Activated naive CD4-positive, alpha-beta T cell treated with anti-CD3 and anti-CD28 coated beads, Interleukin-2, amount 50 U/mL, for 24 hours (primary cell): ENCODE results near the gene FERD3L.

Experiments used
- H3K27ac Mint-ChIP-seq: one replicate; pipeline ENCODE4 v1.8.0; 2021; ENCODE audit warnings: mild to moderate bottlenecking, mixed read lengths
- H3K27me3 Mint-ChIP-seq: one replicate; pipeline ENCODE4 v1.8.0; 2021; ENCODE audit warnings: mixed read lengths
- H3K36me3 Mint-ChIP-seq: one replicate; pipeline ENCODE4 v1.8.0; 2021; ENCODE audit warnings: mixed read lengths
- H3K4me1 Mint-ChIP-seq: one replicate; pipeline ENCODE4 v1.8.0; 2021; ENCODE audit warnings: mixed read lengths
- H3K4me3 Mint-ChIP-seq: one replicate; pipeline ENCODE4 v1.8.0; 2021; ENCODE audit warnings: mild to moderate bottlenecking, mixed read lengths
- H3K9me3 Mint-ChIP-seq: one replicate; pipeline ENCODE4 v1.8.0; 2021; ENCODE audit warnings: mixed read lengths

The FERD3L gene

DNA sequence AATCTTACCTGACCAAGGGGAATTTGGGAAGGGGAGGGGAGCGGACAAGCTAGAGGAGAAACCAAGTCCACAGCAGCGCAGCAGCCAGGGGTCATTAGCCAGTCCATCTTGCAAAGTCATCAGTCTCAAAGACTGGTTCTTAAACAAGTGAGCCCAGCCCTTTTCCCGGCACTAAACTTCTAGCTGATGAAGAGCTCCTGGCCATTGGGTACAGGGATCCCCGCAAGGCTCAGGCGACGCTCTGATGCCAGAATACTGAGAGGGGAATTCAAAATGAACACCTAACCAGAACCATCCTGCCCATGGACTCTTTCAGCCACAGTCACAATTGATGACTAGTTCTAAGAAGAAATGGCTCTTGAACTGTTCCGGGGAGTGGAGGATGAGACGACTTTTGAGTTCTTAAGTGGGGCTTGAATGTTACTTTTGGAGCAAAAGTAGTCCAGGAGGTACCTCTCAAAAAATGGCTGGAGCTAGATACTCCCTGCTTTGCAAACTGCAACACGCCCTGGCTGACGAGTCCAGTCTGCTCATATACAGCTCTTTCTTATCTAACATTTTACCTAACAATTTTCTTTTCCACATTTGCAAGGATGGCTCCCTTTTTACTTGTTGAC, 25.2 kb downstream of the FERD3L start:
- Mint-ChIP-seq H3K27ac (no peak overlapping the region), H3K4me1 (peaks cover 4% of the 10 kb centered on the region), H3K4me3 (no peak overlapping the region), H3K27me3 (peaks cover 30% of the 10 kb centered on the region), H3K9me3 (no peaks in the 10 kb centered on the region), H3K36me3 (no peaks in the 10 kb centered on the region)

DNA sequence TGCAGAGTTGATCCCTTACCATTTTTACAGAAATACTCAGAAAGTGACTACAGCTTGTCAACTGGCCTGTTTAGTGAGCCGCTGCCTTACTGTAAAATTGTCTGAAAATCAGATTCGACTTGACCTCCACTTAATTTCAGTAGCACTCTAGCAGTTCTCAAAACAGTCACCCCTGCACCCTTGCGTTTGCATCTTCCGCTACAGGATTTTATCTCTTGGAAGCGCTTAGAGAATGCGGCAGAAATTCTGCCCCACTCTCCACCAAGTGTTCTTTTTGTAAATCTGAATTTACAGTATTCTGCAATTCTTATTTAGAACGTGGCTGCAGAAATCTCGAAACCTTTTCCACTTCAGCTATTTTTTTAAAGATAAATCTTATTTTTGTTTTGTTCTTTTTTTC, 25.8 kb downstream of the FERD3L start:
- no peak overlapping the region for H3K4me3 Mint-ChIP-seq
- H3K27ac Mint-ChIP-seq: no peak overlapping the region
- peaks cover 35% of the 10 kb centered on the region for H3K27me3 Mint-ChIP-seq
- H3K4me1 Mint-ChIP-seq: peaks cover 4% of the 10 kb centered on the region
- no peaks in the 10 kb centered on the region for H3K9me3 Mint-ChIP-seq
- no peaks in the 10 kb centered on the region for H3K36me3 Mint-ChIP-seq

DNA sequence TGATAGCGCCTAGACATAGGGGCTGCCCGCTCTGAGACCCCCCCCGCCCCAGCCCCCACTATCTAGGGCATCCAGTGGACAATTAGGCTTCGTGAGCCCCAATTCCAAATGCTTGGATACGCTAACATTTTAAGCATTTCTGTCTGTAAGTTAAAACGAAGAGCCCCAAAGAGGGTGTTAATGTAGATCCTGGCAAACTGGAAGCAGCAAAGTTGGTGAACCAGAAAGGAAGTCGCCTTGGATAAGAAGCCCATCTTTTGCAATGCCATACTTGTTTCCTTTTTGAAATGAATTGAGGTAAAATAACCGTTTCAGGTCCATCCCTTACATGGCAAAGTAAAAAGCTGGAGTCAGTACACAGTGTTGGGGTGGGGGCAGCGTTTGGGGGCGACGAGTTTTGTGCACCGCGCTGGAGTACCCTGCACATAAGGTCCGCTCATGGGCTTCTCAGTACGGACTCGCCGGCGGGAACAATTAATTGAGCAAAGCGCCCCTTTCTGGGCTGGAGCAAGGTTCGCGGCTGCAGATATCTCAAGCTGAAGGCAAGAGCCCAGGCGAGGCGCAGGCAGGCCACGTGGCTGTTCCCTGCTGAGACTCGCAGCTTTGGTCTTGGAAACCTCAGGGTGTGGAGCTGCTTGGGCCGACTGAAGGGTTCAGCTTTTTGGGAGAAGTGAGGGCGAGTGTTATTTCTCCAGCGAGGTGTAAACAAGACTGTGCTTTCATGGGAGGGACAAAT, 26.4 kb downstream of the FERD3L start:
- Mint-ChIP-seq H3K27ac (no peak overlapping the region), H3K27me3 (peaks cover 36% of the 10 kb centered on the region), H3K36me3 (no peaks in the 10 kb centered on the region), H3K4me3 (no peak overlapping the region), H3K4me1 (peaks cover 4% of the 10 kb centered on the region), H3K9me3 (no peaks in the 10 kb centered on the region)

DNA sequence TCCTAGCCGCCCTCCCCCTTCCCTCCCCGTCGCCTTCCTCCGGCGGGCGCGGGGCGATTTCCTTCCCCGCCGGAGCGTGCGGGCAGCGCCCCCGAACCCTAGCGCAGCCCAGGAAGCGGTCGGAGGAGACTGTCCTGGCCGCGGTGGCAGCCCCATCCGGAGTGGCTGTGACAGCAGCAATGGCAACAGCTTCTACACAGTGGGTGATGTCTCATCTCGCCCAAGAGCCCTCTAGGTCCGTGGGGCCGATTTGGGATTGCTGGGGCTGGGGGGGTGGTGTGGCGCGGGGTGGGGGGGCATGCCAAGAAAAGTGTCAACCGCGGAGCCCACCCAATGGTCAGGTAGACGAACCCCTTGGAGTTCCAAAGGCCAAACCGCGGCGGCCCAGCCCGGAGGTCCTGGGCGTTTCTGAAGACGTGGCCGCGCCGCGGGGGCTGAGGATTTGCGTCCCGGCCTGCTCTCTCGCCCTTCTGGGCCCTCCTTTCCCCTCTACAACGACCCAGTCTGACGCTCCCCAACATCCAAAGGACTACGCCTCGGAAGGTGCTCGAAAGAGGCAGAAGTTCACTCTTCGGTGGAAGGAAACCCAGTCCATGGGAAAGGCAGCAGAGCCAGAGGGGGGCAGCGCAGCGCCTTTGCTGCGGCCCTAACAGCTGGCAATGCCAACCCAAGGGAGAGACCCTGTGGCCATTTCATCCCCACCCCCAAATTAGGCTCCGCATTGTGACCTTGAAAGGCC, 27.2 kb downstream of the FERD3L start:
- H3K27ac Mint-ChIP-seq: no peak overlapping the region
- H3K4me1 Mint-ChIP-seq: peaks cover 4% of the 10 kb centered on the region
- H3K9me3 Mint-ChIP-seq: no peaks in the 10 kb centered on the region
- H3K36me3 Mint-ChIP-seq: no peaks in the 10 kb centered on the region
- H3K27me3 Mint-ChIP-seq: peaks cover 37% of the 10 kb centered on the region
- no peak overlapping the region for H3K4me3 Mint-ChIP-seq

DNA sequence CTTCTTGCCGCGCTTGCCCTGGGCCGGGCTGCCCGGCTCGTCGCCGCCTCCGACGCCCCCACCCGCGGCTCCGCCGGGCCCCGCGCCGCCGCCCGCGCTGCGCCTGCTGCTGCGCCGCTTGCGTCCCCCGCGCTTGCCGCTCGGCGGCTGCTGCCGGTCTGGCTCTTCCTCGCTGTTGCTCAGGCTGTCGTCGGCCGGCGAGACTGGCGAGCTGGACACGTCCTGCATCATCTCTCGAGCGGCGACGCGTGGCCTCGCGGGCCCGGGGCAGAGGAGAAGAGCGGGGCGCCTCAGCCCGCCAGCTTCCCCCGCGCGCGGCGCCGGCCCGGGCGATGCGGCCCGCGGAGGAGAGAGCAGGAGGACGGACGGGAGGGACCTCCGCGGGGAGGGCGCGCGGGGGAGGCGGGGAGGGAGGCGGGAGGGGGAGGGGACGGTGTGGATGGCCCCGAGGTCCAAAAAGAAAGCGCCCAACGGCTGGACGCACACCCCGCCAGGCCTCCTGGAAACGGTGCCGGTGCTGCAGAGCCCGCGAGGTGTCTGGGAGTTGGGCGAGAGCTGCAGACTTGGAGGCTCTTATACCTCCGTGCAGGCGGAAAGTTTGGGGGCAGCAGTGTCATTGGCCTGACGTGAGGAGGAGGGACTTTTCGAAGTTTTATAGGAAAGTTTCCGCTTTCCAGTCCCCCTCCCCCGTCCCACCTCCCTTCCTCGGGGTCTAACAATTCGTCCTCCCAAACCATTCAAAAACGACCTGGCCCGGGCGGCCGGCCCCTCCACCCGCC, 27.9 kb downstream of the FERD3L start, which contains the start of gene TWIST1:
TSS of gene TWIST1 (minus strand) at position 546 of the 779 bp plus-strand sequence. CDS start at position 231, 315 bp downstream.
- no peak within 1 kb of the TSS for H3K27ac Mint-ChIP-seq
- no peak within 1 kb of the TSS for H3K4me3 Mint-ChIP-seq
- no peaks in the 10 kb centered on the region for H3K36me3 Mint-ChIP-seq
- peaks cover 33% of the 10 kb centered on the region for H3K27me3 Mint-ChIP-seq
- peaks cover 4% of the 10 kb centered on the region for H3K4me1 Mint-ChIP-seq
- H3K9me3 Mint-ChIP-seq: no peaks in the 10 kb centered on the region

DNA sequence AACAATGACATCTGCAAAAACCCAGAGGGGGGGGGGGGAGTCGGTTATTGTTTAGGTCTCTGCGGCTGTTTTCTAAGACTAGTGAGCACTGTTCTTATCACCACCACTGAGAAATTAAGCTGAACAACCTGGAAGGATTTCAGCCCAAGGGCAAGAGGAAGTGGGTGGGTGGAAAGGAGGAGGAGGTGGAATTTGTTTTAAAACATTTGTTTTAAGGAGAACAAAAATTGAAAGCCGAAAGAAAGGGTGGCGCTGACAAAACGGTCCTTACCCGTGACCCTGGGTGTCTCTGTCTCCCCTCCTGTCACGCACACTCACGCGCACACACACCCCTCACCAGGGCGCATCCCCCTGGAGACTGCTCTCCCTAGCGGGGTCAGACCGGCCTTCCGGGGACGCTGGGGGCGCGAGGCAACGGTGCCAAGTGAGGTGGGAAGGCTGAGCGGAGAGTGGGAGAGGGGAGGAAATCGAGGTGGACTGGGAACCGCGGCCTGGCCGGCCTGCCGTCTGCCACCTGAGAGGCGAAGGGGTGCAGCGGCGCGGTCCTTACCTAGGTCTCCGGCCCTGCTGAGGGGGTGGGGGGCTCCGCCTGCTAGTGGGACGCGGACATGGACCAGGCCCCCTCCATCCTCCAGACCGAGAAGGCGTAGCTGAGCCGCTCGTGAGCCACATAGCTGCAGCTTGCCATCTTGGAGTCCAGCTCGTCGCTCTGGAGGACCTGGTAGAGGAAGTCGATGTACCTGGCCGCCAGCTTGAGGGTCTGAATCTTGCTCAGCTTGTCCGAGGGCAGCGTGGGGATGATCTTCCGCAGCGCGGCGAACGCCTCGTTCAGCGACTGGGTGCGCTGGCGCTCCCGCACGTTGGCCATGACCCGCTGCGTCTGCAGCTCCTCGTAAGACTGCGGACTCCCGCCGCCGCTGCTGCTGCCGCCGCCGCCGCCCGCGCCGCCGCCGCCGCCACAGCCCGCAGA, 28.8 kb downstream of the FERD3L start:
- no peaks in the 10 kb centered on the region for H3K9me3 Mint-ChIP-seq
- no peak overlapping the region for H3K4me3 Mint-ChIP-seq
- no peaks in the 10 kb centered on the region for H3K36me3 Mint-ChIP-seq
- no peak overlapping the region for H3K27ac Mint-ChIP-seq
- H3K4me1 Mint-ChIP-seq: peaks cover 4% of the 10 kb centered on the region
- H3K27me3 Mint-ChIP-seq: peaks cover 35% of the 10 kb centered on the region

DNA sequence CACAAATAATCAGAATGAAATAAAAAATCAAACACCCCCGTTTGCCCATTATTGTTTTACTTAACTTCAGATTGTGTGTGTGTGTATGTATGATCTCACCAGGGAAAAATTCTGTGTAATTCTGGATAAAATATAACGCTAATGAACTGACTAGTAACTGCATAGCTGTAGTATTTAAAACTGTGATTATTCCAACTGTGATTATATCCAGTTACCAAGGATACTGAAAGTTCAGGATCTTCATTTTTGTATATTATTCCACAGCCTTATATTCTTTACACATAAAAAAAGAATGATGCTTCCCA, 30.7 kb downstream of the FERD3L start:
- Mint-ChIP-seq H3K27me3 (peaks cover 40% of the 10 kb centered on the region), H3K36me3 (no peaks in the 10 kb centered on the region)

DNA sequence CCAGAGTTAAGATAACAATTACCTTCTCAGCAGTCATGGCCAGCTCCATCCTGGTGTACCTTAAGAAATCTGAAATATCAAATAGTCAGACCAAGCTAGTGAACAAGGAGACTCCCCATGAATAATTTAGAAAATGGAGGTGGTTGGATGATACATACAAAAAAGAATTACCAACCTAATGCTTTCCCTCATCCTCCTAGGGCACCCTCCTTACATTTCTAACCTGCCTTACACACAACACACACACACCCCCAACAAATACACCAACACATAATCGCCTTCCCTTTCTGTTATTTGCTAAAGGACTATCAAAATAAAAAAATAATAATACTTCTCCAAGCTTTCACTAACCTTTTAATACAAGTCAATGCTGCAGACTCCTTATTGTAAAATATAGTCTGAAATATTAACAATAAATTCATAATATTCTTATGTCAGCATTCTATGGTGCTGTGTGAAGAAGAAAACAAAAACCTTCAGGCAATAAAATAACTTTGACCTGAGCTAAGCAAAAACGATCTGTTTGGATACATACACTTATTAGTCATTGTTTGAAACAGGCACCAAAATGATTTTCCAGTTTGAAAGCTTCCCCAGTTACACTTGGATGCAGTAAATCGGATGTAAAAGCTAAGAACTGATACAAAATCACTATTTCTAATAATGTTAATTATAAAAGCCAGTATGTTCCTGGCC, 31.2 kb downstream of the FERD3L start:
- peaks cover 43% of the 10 kb centered on the region for H3K27me3 Mint-ChIP-seq
- no peaks in the 10 kb centered on the region for H3K36me3 Mint-ChIP-seq
- no peak overlapping the region for H3K27ac Mint-ChIP-seq
- H3K4me1 Mint-ChIP-seq: peaks cover 4% of the 10 kb centered on the region
- no peak overlapping the region for H3K4me3 Mint-ChIP-seq
- H3K9me3 Mint-ChIP-seq: no peaks in the 10 kb centered on the region

More for the DNA sequence above, 30.7 kb downstream of the FERD3L start:
- Mint-ChIP-seq H3K9me3 (no peaks in the 10 kb centered on the region), H3K27ac (no peak overlapping the region), H3K4me3 (no peak overlapping the region), H3K4me1 (peaks cover 4% of the 10 kb centered on the region)

DNA sequence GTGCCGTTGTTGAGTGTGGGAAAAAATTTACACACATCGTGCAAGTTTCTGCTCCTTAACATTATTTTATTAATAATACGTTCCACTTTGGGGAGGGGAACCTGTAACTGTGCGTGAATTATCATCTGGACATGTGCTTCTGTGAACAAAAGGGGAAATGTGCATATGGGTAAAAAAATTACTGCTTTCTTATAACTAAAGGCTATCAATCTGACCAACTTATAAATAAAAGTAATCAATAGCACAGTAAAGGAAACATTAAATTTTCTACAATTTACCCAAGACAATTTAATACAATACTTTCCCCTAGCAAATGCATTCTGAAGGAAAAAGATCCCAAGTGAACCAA, 32.2 kb downstream of the FERD3L start:
- Mint-ChIP-seq H3K27me3 (peaks cover 48% of the 10 kb centered on the region), H3K27ac (no peak overlapping the region), H3K4me3 (no peak overlapping the region), H3K36me3 (no peaks in the 10 kb centered on the region), H3K4me1 (peaks cover 4% of the 10 kb centered on the region), H3K9me3 (no peaks in the 10 kb centered on the region)

DNA sequence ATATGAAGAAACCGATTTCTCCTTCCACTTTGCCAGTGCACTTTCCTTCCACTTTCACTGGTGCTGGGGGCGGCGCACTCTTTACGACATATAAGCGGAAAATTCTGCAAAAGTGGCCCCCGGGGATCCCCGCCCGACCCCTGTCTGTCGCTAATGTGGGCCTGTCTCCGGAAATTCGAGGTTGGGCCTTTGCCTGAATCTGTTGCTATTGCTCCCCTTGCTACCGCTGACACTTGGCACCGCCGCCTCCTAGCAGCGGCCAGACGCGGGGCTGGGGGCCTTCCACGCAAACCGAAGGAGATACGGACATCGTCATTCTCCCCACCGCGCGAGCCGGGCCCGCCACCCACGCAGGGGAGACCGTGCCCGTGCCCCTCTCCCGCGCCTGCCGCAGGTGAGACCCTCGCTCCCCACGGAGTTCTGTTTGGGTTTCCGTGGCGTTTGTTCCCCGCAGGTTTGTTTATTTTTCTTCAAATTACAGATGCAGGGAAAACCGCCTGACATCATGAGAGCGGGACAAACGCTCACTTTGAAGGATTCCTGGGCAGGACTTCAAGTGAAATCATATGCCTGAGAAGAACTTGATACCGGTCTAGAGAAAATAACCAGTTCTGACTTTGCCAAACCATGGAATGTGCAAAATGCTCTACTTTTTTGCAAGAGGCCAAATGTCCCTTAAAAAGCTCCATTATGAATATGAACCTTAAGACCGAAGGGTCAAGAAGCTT, 32.8 kb downstream of the FERD3L start:
- Mint-ChIP-seq H3K27me3 (peaks cover 53% of the 10 kb centered on the region), H3K36me3 (no peaks in the 10 kb centered on the region), H3K4me1 (peaks cover 4% of the 10 kb centered on the region), H3K4me3 (no peak overlapping the region), H3K27ac (no peak overlapping the region), H3K9me3 (no peaks in the 10 kb centered on the region)

DNA sequence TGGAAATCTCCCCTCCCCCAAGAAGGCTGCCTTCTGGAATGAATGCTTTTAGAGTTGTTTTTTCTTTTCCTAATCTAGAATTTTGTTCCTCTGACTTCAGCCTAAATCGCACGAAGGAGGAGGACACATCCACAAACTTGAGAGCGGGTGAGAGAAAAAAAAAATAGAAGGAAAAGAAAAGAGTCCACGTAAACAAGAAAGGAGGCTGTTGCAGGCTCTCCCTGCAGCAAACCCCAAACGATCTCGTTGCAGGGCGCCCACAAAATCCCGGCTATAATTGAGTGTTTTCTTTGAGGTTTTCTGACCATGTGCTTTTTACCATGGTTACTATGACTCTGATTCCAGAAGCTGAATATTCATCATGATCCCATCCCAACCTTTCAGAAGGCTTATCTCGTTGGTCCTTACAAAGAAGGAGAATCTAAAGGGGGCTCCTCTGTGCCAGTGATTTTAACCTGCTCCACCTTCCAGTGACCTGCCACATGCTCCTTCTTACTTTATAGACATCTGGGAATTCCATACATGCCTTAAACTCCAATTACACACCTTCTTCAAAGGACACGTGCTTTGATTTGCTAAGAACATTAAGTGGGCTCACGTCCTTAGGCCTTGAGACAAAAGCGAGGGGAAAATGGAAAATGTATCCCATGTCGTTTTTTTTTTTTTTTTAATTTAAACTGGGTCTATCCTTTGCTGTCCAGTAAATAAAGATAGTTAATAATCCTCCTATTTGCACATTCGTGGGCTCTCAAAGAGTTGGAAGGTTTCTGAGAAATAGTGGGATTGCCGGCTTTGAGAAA, 33.5 kb downstream of the FERD3L start:
- Mint-ChIP-seq H3K36me3 (no peaks in the 10 kb centered on the region), H3K27me3 (peaks cover 55% of the 10 kb centered on the region), H3K4me3 (no peak overlapping the region), H3K27ac (no peak overlapping the region), H3K4me1 (peaks cover 4% of the 10 kb centered on the region), H3K9me3 (no peaks in the 10 kb centered on the region)

DNA sequence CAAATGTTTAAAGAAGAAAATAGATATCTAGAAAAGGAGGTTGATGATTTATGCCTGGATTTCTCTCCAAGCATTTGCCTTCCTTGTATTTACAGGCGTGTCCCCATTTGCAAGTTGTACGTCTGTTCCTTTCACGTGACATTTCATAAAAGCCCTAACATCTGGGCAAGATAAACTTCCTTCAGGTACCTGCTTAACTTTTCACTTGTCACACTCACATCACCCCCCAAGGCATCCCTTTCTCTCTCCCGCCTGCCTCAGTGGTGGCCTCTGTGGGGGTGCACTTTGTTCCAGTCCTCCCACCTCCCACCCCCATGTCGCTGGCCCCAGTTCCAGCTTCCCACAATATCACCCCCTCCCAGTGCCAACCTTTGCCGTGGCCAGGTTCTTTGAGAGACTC, 34.4 kb downstream of the FERD3L start:
- Mint-ChIP-seq H3K9me3 (no peaks in the 10 kb centered on the region), H3K27ac (no peak overlapping the region), H3K4me3 (no peak overlapping the region), H3K27me3 (peaks cover 60% of the 10 kb centered on the region), H3K36me3 (no peaks in the 10 kb centered on the region), H3K4me1 (no peaks in the 10 kb centered on the region)

DNA sequence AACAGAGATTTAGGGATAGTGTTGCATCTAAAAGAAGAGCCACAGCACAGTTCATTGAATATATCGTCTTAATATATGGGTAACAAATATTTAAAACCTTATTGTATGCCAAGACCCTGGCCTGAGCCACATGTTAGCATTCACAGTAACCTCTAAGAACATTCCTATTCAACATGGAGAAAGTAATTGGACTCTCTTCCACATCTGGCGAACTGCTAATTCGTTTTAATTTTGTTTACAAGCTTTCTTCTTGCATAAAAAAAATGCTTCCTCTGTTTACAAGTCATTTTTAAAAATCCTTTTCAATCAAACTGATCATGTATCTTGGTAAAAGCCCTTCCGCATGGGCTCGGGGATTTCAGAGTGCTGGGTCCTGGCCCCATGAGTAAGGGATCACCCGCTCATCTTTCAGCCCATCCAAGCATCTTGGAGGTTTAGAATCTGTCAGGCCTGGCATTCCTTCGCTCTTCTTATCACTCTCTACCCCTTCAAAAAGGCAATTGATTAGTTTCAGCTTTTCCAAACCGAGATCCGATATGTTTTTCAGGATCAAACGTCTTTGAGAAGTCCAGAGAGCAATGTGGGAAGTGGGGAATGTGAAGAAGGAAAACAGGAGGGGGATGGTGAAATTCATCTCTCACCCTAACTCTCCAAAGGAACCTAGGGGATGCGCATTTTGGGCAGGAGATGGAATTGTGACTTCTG, 35.0 kb downstream of the FERD3L start:
- Mint-ChIP-seq H3K4me1 (no peaks in the 10 kb centered on the region), H3K36me3 (no peaks in the 10 kb centered on the region), H3K27me3 (peaks cover 65% of the 10 kb centered on the region), H3K27ac (no peak overlapping the region), H3K9me3 (no peaks in the 10 kb centered on the region), H3K4me3 (no peak overlapping the region)
